Osteocyte (in vitro differentiated cells): ENCODE data around the gene FAM20C. TPM values are rescaled to one million over a fixed set of nuclear protein-coding genes. Genes with fewer than 3 reads are reported as not detected.

Experiments
- DNase-seq: peaks from one replicate; pipeline ENCODE4 v3.0.0; 2021; ENCODE audit warnings: mixed read lengths; ENCODE audit not compliant: unreplicated experiment; ENCODE audit errors: extremely low spot score
- H3K27ac Mint-ChIP-seq: one replicate; pipeline ENCODE4 v1.8.0; 2021; ENCODE audit warnings: mild to moderate bottlenecking, mixed read lengths; ENCODE audit not compliant: unreplicated experiment
- H3K27me3 Mint-ChIP-seq: one replicate; pipeline ENCODE4 v1.8.0; 2021; ENCODE audit warnings: mixed read lengths; ENCODE audit not compliant: unreplicated experiment
- H3K36me3 Mint-ChIP-seq: one replicate; pipeline ENCODE4 v1.8.0; 2021; ENCODE audit warnings: mixed read lengths; ENCODE audit not compliant: unreplicated experiment
- H3K4me1 Mint-ChIP-seq: one replicate; pipeline ENCODE4 v1.8.0; 2021; ENCODE audit warnings: mixed read lengths; ENCODE audit not compliant: unreplicated experiment
- H3K4me3 Mint-ChIP-seq: one replicate; pipeline ENCODE4 v1.8.0; 2021; ENCODE audit warnings: mild to moderate bottlenecking, moderate library complexity, mixed read lengths; ENCODE audit not compliant: unreplicated experiment
- H3K9me3 Mint-ChIP-seq: one replicate; pipeline ENCODE4 v1.8.0; 2021; ENCODE audit warnings: mixed read lengths; ENCODE audit not compliant: unreplicated experiment
- CTCF ChIP-seq: fragments of 200-600 bp; sonication (generic); IDR thresholded peaks from 2 replicates; pipeline ENCODE4 v1.5.0; 2021; ENCODE audit warnings: antibody characterized with exemption, mild to moderate bottlenecking, moderate library complexity
- total RNA-seq: library from RNA; stranded (reverse); gene quantifications from 2 replicates; pipeline ENCODE4 v1.2.1, GENCODE V29; 2021

FAM20C gene
- total RNA-seq, 1 donor from 2014 or later, result 143 TPM

GRCh38 chr7:217781-218180 is 25.4 kb downstream of the FAM20C start:
- Mint-ChIP-seq H3K4me3 (no peak overlapping the region), H3K9me3 (no peaks in the 10 kb centered on the region), H3K4me1 (peaks cover 44% of the 10 kb centered on the region), H3K27me3 (no peaks in the 10 kb centered on the region), H3K36me3 (peaks cover 16% of the 10 kb centered on the region), H3K27ac (peak overlapping the region; percentile 18)
- TF ChIP-seq CTCF, result no peak
- DNase-seq, result no peak

- Mint-ChIP-seq H3K27ac (no peak overlapping the region), H3K4me1 (peaks cover 47% of the 10 kb centered on the region), H3K9me3 (no peaks in the 10 kb centered on the region), H3K27me3 (no peaks in the 10 kb centered on the region), H3K36me3 (peaks cover 13% of the 10 kb centered on the region), H3K4me3 (no peak overlapping the region)
- no peak for DNase-seq
- TF ChIP-seq CTCF, result no peak
Observed at GRCh38 chr7:218316-218715, 25.9 kb downstream of the FAM20C start.

- Mint-ChIP-seq H3K27ac (no peak overlapping the region), H3K27me3 (no peaks in the 10 kb centered on the region), H3K36me3 (peaks cover 12% of the 10 kb centered on the region), H3K9me3 (no peaks in the 10 kb centered on the region), H3K4me1 (peaks cover 40% of the 10 kb centered on the region), H3K4me3 (no peak overlapping the region)
- DNase-seq, result no peak
- TF ChIP-seq CTCF, result no peak
Observed at GRCh38 chr7:218896-219580, 26.7 kb downstream of the FAM20C start.

GRCh38 chr7:219581-220150 is 27.3 kb downstream of the FAM20C start:
- H3K27ac Mint-ChIP-seq, result no peak overlapping the region
- TF ChIP-seq CTCF, result no peak

GRCh38 chr7:220151-220841 is 27.9 kb downstream of the FAM20C start:
- Mint-ChIP-seq H3K9me3 (no peaks in the 10 kb centered on the region), H3K27me3 (no peaks in the 10 kb centered on the region), H3K4me3 (no peak overlapping the region), H3K4me1 (peaks cover 30% of the 10 kb centered on the region), H3K36me3 (peaks cover 12% of the 10 kb centered on the region), H3K27ac (no peak overlapping the region)
- TF ChIP-seq CTCF, result peak; percentile 13
- no peak for DNase-seq

More at GRCh38 chr7:219581-220150, 27.3 kb downstream of the FAM20C start:
- H3K4me3 Mint-ChIP-seq, result no peak overlapping the region
- no peak for DNase-seq
- H3K27me3 Mint-ChIP-seq, result no peaks in the 10 kb centered on the region
- peaks cover 34% of the 10 kb centered on the region for H3K4me1 Mint-ChIP-seq
- H3K9me3 Mint-ChIP-seq, result no peaks in the 10 kb centered on the region
- peaks cover 12% of the 10 kb centered on the region for H3K36me3 Mint-ChIP-seq
